SK-N-SH (cell line): ENCODE results near the gene ZNF674. TPM values are rescaled to one million over a fixed set of nuclear protein-coding genes. Genes with fewer than 3 reads are reported as not detected.

Source experiments
- CTCF ChIA-PET: fragments of 300-600, 350-600 bp; formaldehyde crosslinking; extraction: SDS; loops from one replicate; lab custom pipeline; 2021; lab: Yijun Ruan, JAX
- POLR2A ChIA-PET: fragments of 350-600 bp; sonication (Branson Sonifier 250); formaldehyde crosslinking; extraction: SDS; loops from one replicate; lab custom pipeline; 2020; ENCODE audit warnings: antibody characterized with exemption, inconsistent platforms; lab: Yijun Ruan, JAX
- DNase-seq: peaks from one replicate; pipeline ENCODE4 v3.0.0; 2012
- H2AFZ ChIP-seq: fragments of 200-600 bp; sonication (generic); 2 replicates; pipeline ENCODE4 v1.8.1; 2016; ENCODE audit warnings: antibody characterized with exemption, mild to moderate bottlenecking, low read depth
- H3F3A ChIP-seq: fragments of 200-600 bp; sonication (generic); replicated peaks from 2 replicates; pipeline ENCODE3; 2016; ENCODE audit warnings: antibody characterized with exemption, mild to moderate bottlenecking; ENCODE audit not compliant: insufficient read depth
- H3K27ac ChIP-seq, 2 experiments: fragments of 200-500 bp in 1 of 2; fragments of 200-600 bp in 1 of 2; sonication (Bioruptor generic) in 1 of 2; sonication (generic), shearing (Covaris generic) in 1 of 2; 2 replicates each; pipeline versions ENCODE4 v1.5.1 to v1.6.1; 2014 to 2016; ENCODE audit warnings: low read depth in 2 of 2, inconsistent platforms in 1 of 2, low read length in 1 of 2, mild to moderate bottlenecking in 1 of 2, mixed read lengths in 1 of 2
- H3K27me3 ChIP-seq: fragments of 200-600 bp; sonication (generic), shearing (Covaris generic); 2 replicates; pipeline ENCODE4 v1.6.1; 2016; ENCODE audit warnings: mixed run types; ENCODE audit not compliant: insufficient read depth
- H3K36me3 ChIP-seq, 2 experiments: fragments of 200-500 bp in 1 of 2; fragments of 200-600 bp in 1 of 2; sonication (Bioruptor generic) in 1 of 2; sonication (generic) in 1 of 2; replicated peaks in 1 of 2; 2 replicates each; pipeline versions ENCODE3 to v1.5.1; 2014 to 2016; ENCODE audit warnings: low read length in 1 of 2, mild to moderate bottlenecking in 1 of 2; ENCODE audit not compliant: insufficient read depth in 2 of 2, control insufficient read depth in 1 of 2
- H3K4me1 ChIP-seq, 2 experiments: fragments of 200-500 bp in 1 of 2; fragments of 200-600 bp in 1 of 2; sonication (Bioruptor generic) in 1 of 2; sonication (generic), shearing (Covaris generic) in 1 of 2; 2 replicates each; pipeline versions ENCODE4 v1.5.1 to v1.6.1; 2014 to 2016; ENCODE audit warnings: low read depth in 1 of 2, low read length in 1 of 2, mixed run types in 1 of 2; ENCODE audit not compliant: insufficient read depth in 2 of 2, control insufficient read depth in 1 of 2
- H3K4me2 ChIP-seq: fragments of 200-600 bp; sonication (generic), shearing (Covaris generic); 2 replicates; pipeline ENCODE4 v1.6.1; 2017; ENCODE audit warnings: mixed run types
- H3K4me3 ChIP-seq, 2 experiments: fragments of 200-500 bp in 1 of 2; fragments of 200-600 bp in 1 of 2; sonication (Bioruptor generic) in 1 of 2; sonication (generic), shearing (Covaris generic) in 1 of 2; 2 replicates each; pipeline versions ENCODE4 v1.5.1 to v1.8.1; 2014 to 2016; ENCODE audit warnings: low read depth in 2 of 2, inconsistent platforms in 1 of 2, low read length in 1 of 2, mild to moderate bottlenecking in 1 of 2, mixed read lengths in 1 of 2, moderate library complexity in 1 of 2
- H3K79me2 ChIP-seq: fragments of 200-600 bp; sonication (generic); 2 replicates; pipeline ENCODE4 v1.8.1; 2017; ENCODE audit warnings: mild to moderate bottlenecking; ENCODE audit not compliant: insufficient read depth
- H3K9ac ChIP-seq: fragments of 200-600 bp; sonication (generic); 2 replicates; pipeline ENCODE4 v1.6.1; 2017; ENCODE audit warnings: mixed run types
- H3K9me2 ChIP-seq: fragments of 200-600 bp; sonication (generic); 2 replicates; pipeline ENCODE4 v1.6.1; 2017; ENCODE audit warnings: mixed run types
- H3K9me3 ChIP-seq: fragments of 200-600 bp; sonication (generic); 2 replicates; pipeline ENCODE4 v1.6.1; 2017; ENCODE audit warnings: mixed run types, mild to moderate bottlenecking, moderate library complexity
- H4K20me1 ChIP-seq: fragments of 200-600 bp; sonication (generic); 2 replicates; pipeline ENCODE4 v1.6.1; 2017; ENCODE audit warnings: mild to moderate bottlenecking, mixed run types; ENCODE audit not compliant: insufficient read depth
- CHD2 ChIP-seq: fragments of 150-350 bp; IDR thresholded peaks from 2 replicates; pipeline ENCODE4 v1.6.1; 2018; ENCODE audit warnings: low read length; ENCODE audit not compliant: partially characterized antibody
- FOSL2 ChIP-seq: IDR thresholded peaks from 2 replicates; pipeline ENCODE4 v1.4.0; 2012; ENCODE audit warnings: low read depth, mild to moderate bottlenecking, moderate library complexity, borderline replicate concordance
- FOXJ3 ChIP-seq: sonication (generic); formaldehyde crosslinking; IDR thresholded peaks from 2 replicates; pipeline ENCODE4 v1.5.1; 2020; ENCODE audit warnings: mild to moderate bottlenecking, missing genetic modification reagents
- FOXM1 ChIP-seq: IDR thresholded peaks from 2 replicates; pipeline ENCODE4 v1.4.0; 2012; ENCODE audit warnings: low read depth, mild to moderate bottlenecking
- GABPA ChIP-seq: IDR thresholded peaks from 2 replicates; pipeline ENCODE4 v1.4.0; 2012; ENCODE audit warnings: low read depth, mild to moderate bottlenecking
- IRF3 ChIP-seq: fragments of 150-350 bp; IDR thresholded peaks from 2 replicates; pipeline ENCODE4 v1.6.1; 2016; ENCODE audit warnings: mild to moderate bottlenecking, low read depth, low read length
- JUND ChIP-seq: IDR thresholded peaks from 2 replicates; pipeline ENCODE4 v1.4.0; 2012
- MAX ChIP-seq: IDR thresholded peaks from 2 replicates; pipeline ENCODE4 v1.4.0; 2012; ENCODE audit warnings: low read depth
- MEF2A ChIP-seq: IDR thresholded peaks from 2 replicates; pipeline ENCODE4 v1.4.0; 2012; ENCODE audit warnings: low read depth, borderline replicate concordance
- NFIC ChIP-seq: IDR thresholded peaks from 2 replicates; pipeline ENCODE4 v1.4.0; 2012; ENCODE audit warnings: borderline replicate concordance
- PBX3 ChIP-seq: IDR thresholded peaks from 2 replicates; pipeline ENCODE4; 2012
- RAD21 ChIP-seq: IDR thresholded peaks from 2 replicates; pipeline ENCODE4 v1.6.1; 2012; ENCODE audit warnings: mild to moderate bottlenecking, low read length
- RCOR1 ChIP-seq: fragments of 150-350 bp; IDR thresholded peaks from 2 replicates; pipeline ENCODE4 v1.6.1; 2017; ENCODE audit warnings: antibody characterized with exemption, low read length
- REST ChIP-seq: IDR thresholded peaks from 2 replicates; pipeline ENCODE4 v1.6.1; 2012; ENCODE audit warnings: mild to moderate bottlenecking, low read depth, low read length, moderate library complexity
- RFX5 ChIP-seq: IDR thresholded peaks from 2 replicates; pipeline ENCODE4 v1.6.1; 2012; ENCODE audit warnings: mild to moderate bottlenecking, improper control_type of control experiment, low read length
- SMC3 ChIP-seq: IDR thresholded peaks from 2 replicates; pipeline ENCODE4 v1.6.1; 2012; ENCODE audit warnings: low read depth, low read length, improper control_type of control experiment
- TCF12 ChIP-seq: IDR thresholded peaks from 2 replicates; pipeline ENCODE4 v1.4.0; 2012
- whole genome bisulfite sequencing: methylation state at CpG from one replicate; pipeline ENCODE4 v1.1.6; 2017; ENCODE audit warnings: low lambda C conversion rate; 5-methylcytosine and 5-hydroxymethylcytosine counted together
- polyA plus RNA-seq, 3 experiments: library from polyadenylated mRNA; depleted of rRNA; stranded (reverse); fragments of >200 nt; gene quantifications; 2 replicates each; pipeline ENCODE4 v1.2.3, GENCODE V29; 2012

ZNF674 gene
- polyA plus RNA-seq, 1 of the 3 experiments (the other 2 are of a cell fraction), result 2.3 TPM

- no peak for TF ChIP-seq CHD2
- TF ChIP-seq RCOR1, result no peak
- TF ChIP-seq RFX5, result no peak
- TF ChIP-seq, all 33 proteins: peak for 0
- Histone ChIP-seq H2AFZ (no peak overlapping the region), H3K9me2 (no peaks in the 10 kb centered on the region), H3F3A (no peaks in the 10 kb centered on the region), H3K79me2 (no peaks in the 10 kb centered on the region), H3K27me3 (peaks cover 14% of the 10 kb centered on the region; the same call in 1 of the 2 replicates), H3K36me3 (no peaks in the 10 kb centered on the region), H3K9ac (no peak overlapping the region), H3K4me3 (no peak overlapping the region), H4K20me1 (no peaks in the 10 kb centered on the region), H3K4me2 (no peak overlapping the region), H3K27ac (no peak overlapping the region), H3K4me1 (no peaks in the 10 kb centered on the region), H3K9me3 (no peaks in the 10 kb centered on the region)
- no peak for DNase-seq
- ChIA-PET POLR2A (no interaction called here), CTCF (no interaction called here)
- 45% methylated on average over 6 of the region's 6 CpGs for WGBS
Observed at GRCh38 chrX:46561824-46562657, 16.8 kb upstream of the ZNF674 start.

- no peaks in the 10 kb centered on the region for H3K9me3 ChIP-seq
- no peak overlapping the region for H3K4me3 ChIP-seq
- H4K20me1 ChIP-seq, result no peaks in the 10 kb centered on the region
- H2AFZ ChIP-seq, result no peak overlapping the region
- peaks cover 12% of the 10 kb centered on the region; the same call in 1 of the 2 replicates for H3K27me3 ChIP-seq
- TF ChIP-seq GABPA (no peak), TCF12 (peak; percentile 47), REST (no peak), FOXM1 (no peak), FOXJ3 (CRISPR knock-in tag) (no peak), SMC3 (no peak), IRF3 (no peak), JUND (no peak), PBX3 (peak; percentile 37; the same call in 1 of the 2 replicates), MEF2A (no peak), RAD21 (no peak), NFIC (no peak), FOSL2 (no peak), MAX (no peak)
- peaks cover 3% of the 10 kb centered on the region for H3F3A ChIP-seq
- H3K4me1 ChIP-seq, result no peaks in the 10 kb centered on the region
- H3K9ac ChIP-seq, result no peak overlapping the region
- ChIA-PET CTCF (interaction anchor here (1.5 kb wide), 1 partner anchor 13 kb away, joined by 4 read pairs; no protein-coding TSS in a partner anchor), POLR2A (no interaction called here)
- no peak for DNase-seq
- 50% methylated on average over 3 of the region's 3 CpGs for WGBS
- no peaks in the 10 kb centered on the region for H3K79me2 ChIP-seq
- H3K36me3 ChIP-seq, result no peaks in the 10 kb centered on the region
- no peak overlapping the region for H3K4me2 ChIP-seq
- H3K9me2 ChIP-seq, result no peaks in the 10 kb centered on the region
- no peak overlapping the region for H3K27ac ChIP-seq
Observed at GRCh38 chrX:46559062-46559461, 13.8 kb upstream of the ZNF674 start.
